Lung (tissue), 12 donors: ENCODE measurements around the gene LRP1B. TPM values are rescaled to one million over a fixed set of nuclear protein-coding genes. Genes with fewer than 3 reads are reported as not detected.

Experiments used
- ATAC-seq: fragments of 200-7000 bp; cut with Tn5 transposase; one replicate; pipeline ENCODE4 v1.9.1; 2020; ENCODE audit warnings: moderate number of reproducible peaks; ENCODE audit not compliant: insufficient read depth, low FRiP score
- DNase-seq, 3 donors: peaks; one replicate each; pipeline ENCODE4 v3.0.0-alpha.2; 2013 to 2017
- H3K27ac ChIP-seq, 2 donors: one replicate each; pipeline ENCODE4 v1.5.1; 2013; ENCODE audit warnings: mild to moderate bottlenecking in 2 of 2, moderate library complexity in 2 of 2, control low read depth in 1 of 2, inconsistent platforms in 1 of 2, low read depth in 1 of 2, low read length in 1 of 2
- H3K27me3 ChIP-seq, 3 donors: one replicate each; pipeline ENCODE4 v1.5.1; 2013; ENCODE audit warnings: low read length in 2 of 3; ENCODE audit not compliant: control insufficient read depth in 3 of 3, insufficient read depth in 3 of 3
- H3K36me3 ChIP-seq, 4 donors: one replicate each; pipeline ENCODE4 v1.5.1; 2013; ENCODE audit warnings: low read length in 4 of 4, mild to moderate bottlenecking in 1 of 4, moderate library complexity in 1 of 4; ENCODE audit not compliant: control insufficient read depth in 4 of 4, insufficient read depth in 4 of 4
- H3K4me1 ChIP-seq, 5 donors: one replicate each; pipeline ENCODE4 v1.5.1; 2013; ENCODE audit warnings: low read length in 5 of 5, mild to moderate bottlenecking in 2 of 5, moderate library complexity in 1 of 5; ENCODE audit not compliant: control insufficient read depth in 5 of 5, insufficient read depth in 5 of 5
- H3K4me3 ChIP-seq: one replicate; pipeline ENCODE4 v1.5.1; 2013; ENCODE audit warnings: mild to moderate bottlenecking, control low read depth, moderate library complexity
- H3K9ac ChIP-seq, 2 donors: one replicate each; pipeline ENCODE4 v1.5.1; 2013; ENCODE audit warnings: low read length in 2 of 2, control low read depth in 1 of 2; ENCODE audit not compliant: insufficient read depth in 1 of 2
- H3K9me3 ChIP-seq, 4 donors: one replicate each; pipeline ENCODE4 v1.5.1; 2013; ENCODE audit warnings: low read length in 3 of 4, mild to moderate bottlenecking in 1 of 4, moderate library complexity in 1 of 4; ENCODE audit not compliant: control insufficient read depth in 4 of 4, insufficient read depth in 3 of 4
- WGBS, 2 donors: extraction: QIAGEN DNeasy Blood & Tissue Kit; methylation state at CpG; one replicate each; pipeline ENCODE4 v1.1.7; 2013; 5-methylcytosine and 5-hydroxymethylcytosine counted together
- polyA plus RNA-seq, 2 donors: library from polyadenylated mRNA; stranded (reverse); fragments of 200-250 nt; gene quantifications; one replicate each; pipeline ENCODE4 v1.2.1, GENCODE V29; 2013
- total RNA-seq, 2 donors: library from RNA; depleted of rRNA in 1 of 2; stranded (reverse); fragments of >200 nt in 1 of 2; gene quantifications; one replicate each; pipeline ENCODE4 v1.2.1, GENCODE V29; 2014 to 2021
- TF ChIP-seq, protein P1 (sequence below): IDR thresholded peaks from 2 replicates; pipeline ENCODE4 v1.5.1; 2012; ENCODE audit warnings: mild to moderate bottlenecking; ENCODE audit errors: control extremely low read depth, extremely low read depth
- donor health status: control.
- donor health status: control.
- donor health status: Bipolar disorder and iron deficiency.
- donor health status: healthy.
- donor health status: DM: yes; HTN: yes; CAD: no.

The LRP1B gene
- total and polyA plus RNA-seq, 4 donors: 0.01 to 6.5 (median 0.16) TPM

DNA sequence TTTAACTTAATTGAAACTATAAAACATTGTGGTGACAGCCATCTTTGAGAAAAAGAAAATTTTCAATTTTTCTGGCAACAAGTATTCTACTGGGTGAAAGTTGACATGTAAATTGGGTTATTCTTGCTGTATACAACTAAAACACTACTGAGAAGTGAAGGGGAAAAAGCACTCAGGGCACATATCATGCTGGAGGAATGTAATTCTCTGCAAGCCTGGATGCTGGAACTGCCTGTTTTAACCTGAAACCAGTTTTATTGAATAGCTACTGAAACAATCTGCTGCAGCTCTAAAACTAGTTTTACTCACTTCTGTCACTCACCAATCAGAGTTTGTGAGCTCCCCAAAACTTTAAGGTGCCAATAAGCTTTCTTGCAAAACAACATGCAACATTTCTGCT is 1136.0 kb downstream of the LRP1B start:
- no peak overlapping the region for H3K4me3 ChIP-seq
- no peak overlapping the region for H3K27ac ChIP-seq
- H3K27me3 ChIP-seq: no peaks in the 10 kb centered on the region
- H3K9me3 ChIP-seq: no peaks in the 10 kb centered on the region
- H3K9ac ChIP-seq: no peak overlapping the region
- DNase-seq (no peak), ATAC-seq (no peak)
- TF ChIP-seq, protein P1, sequence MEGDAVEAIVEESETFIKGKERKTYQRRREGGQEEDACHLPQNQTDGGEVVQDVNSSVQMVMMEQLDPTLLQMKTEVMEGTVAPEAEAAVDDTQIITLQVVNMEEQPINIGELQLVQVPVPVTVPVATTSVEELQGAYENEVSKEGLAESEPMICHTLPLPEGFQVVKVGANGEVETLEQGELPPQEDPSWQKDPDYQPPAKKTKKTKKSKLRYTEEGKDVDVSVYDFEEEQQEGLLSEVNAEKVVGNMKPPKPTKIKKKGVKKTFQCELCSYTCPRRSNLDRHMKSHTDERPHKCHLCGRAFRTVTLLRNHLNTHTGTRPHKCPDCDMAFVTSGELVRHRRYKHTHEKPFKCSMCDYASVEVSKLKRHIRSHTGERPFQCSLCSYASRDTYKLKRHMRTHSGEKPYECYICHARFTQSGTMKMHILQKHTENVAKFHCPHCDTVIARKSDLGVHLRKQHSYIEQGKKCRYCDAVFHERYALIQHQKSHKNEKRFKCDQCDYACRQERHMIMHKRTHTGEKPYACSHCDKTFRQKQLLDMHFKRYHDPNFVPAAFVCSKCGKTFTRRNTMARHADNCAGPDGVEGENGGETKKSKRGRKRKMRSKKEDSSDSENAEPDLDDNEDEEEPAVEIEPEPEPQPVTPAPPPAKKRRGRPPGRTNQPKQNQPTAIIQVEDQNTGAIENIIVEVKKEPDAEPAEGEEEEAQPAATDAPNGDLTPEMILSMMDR: no peak
- no peaks in the 10 kb centered on the region for H3K36me3 ChIP-seq
- H3K4me1 ChIP-seq: no peaks in the 10 kb centered on the region

DNA sequence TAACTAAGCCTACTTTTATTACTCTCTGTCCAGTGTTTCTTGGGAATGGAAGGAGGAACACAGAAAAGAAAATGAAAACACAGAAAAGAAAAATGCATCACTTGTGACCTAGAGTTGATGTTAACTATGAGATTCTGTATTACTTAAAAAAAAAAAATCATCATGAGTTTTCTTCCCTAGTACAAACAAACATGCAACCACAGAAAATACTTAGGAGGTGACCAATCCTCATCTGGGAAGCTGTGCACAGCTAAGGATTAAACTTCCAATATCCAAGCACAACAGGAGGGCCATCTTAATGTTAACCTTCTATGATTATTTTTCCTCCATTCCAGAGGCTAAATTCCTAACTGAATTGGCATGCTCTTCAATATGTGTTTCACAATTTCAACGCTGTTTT is 1140.4 kb downstream of the LRP1B start:
- no peak overlapping the region for H3K4me3 ChIP-seq
- no peak for ATAC-seq
- no peak overlapping the region for H3K9ac ChIP-seq
- no peaks in the 10 kb centered on the region for H3K4me1 ChIP-seq
- no peaks in the 10 kb centered on the region for H3K36me3 ChIP-seq
- TF ChIP-seq, protein P1: no peak
- WGBS, 2 donors: 62 to 84% methylated on average over 1 of the region's 1 CpG
- no peaks in the 10 kb centered on the region for H3K27me3 ChIP-seq
- DNase-seq: peak in 2 of 3 donors; percentile 23 to 29
- no peaks in the 10 kb centered on the region for H3K9me3 ChIP-seq
- no peak overlapping the region for H3K27ac ChIP-seq

DNA sequence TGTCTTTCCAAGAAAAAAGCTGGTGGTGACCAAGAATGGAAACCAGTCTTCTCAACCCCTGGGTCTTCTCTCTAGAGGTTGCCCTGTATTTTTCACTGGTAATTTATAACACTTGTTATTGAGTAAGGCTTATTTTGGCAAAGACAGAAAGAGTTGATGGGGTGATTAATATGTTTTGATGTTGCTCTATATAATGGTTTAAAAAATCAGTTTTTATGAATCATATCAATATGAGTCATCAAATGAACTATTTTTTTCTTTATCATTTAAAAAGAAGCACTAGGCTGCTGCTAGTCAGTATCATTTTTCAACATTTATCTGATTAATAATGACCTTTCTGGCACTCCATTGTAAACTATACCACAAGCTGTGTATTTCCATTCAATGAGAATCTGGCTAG is 1142.2 kb downstream of the LRP1B start:
- no peak overlapping the region for H3K4me3 ChIP-seq
- H3K4me1 ChIP-seq: no peaks in the 10 kb centered on the region
- no peak overlapping the region for H3K9ac ChIP-seq
- H3K36me3 ChIP-seq: no peaks in the 10 kb centered on the region
- ATAC-seq (no peak), DNase-seq (no peak)
- no peaks in the 10 kb centered on the region for H3K9me3 ChIP-seq
- no peak overlapping the region for H3K27ac ChIP-seq
- TF ChIP-seq, protein P1: no peak
- no peaks in the 10 kb centered on the region for H3K27me3 ChIP-seq

DNA sequence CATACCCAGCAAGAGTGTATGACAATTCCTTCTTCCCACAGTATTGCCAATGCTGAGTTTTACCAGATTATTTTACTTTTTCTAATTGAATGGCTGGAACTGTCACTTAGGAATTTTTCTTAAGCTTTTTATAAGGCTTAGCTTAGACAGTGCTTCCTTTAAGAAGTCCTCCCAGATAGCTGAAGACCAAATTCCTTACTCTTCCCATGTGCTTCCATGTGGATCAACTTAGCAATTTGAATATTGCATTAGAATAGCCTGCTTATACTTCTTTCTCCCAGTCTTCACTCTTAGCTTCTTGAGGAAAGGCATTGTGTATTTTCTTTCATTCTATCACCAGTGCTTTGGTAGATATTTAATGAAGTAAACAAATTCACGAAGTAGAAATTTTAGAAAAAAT is 1144.4 kb downstream of the LRP1B start:
- ATAC-seq (no peak), DNase-seq (no peak)
- Histone ChIP-seq H3K27me3 (no peaks in the 10 kb centered on the region), H3K4me3 (no peak overlapping the region), H3K36me3 (no peaks in the 10 kb centered on the region), H3K4me1 (no peaks in the 10 kb centered on the region), H3K27ac (no peak overlapping the region), H3K9me3 (no peaks in the 10 kb centered on the region), H3K9ac (no peak overlapping the region)
- TF ChIP-seq, protein P1: no peak
- WGBS, 2 donors: 76 to 88% methylated on average over 1 of the region's 1 CpG
